SW480 (cell line): ENCODE data around the gene LSAMP.
"Not testable (repeated sequence)": the region's sequence is repeated elsewhere in the genome, so short reads cannot be mapped to it uniquely, and the experiment has no call there.

Source experiments
- DNase-seq: peaks from one replicate; pipeline ENCODE4 v3.0.0-alpha.2; 2016; ENCODE audit warnings: low spot score

LSAMP gene

GRCh38 chr3:116238846-116239565 is 206.3 kb downstream of the LSAMP start:
- no peak for DNase-seq

GRCh38 chr3:116233711-116234357 is 211.5 kb downstream of the LSAMP start:
- DNase-seq, result no peak

GRCh38 chr3:116230431-116231020 is 214.8 kb downstream of the LSAMP start:
- no peak for DNase-seq

- DNase-seq, result no peak
Measured at GRCh38 chr3:116226266-116226665, 219.0 kb downstream of the LSAMP start.

- DNase-seq, result no peak
Measured at GRCh38 chr3:116216761-116217160, 228.5 kb downstream of the LSAMP start.

- no peak for DNase-seq
Measured at GRCh38 chr3:116211901-116212300, 233.4 kb downstream of the LSAMP start.

GRCh38 chr3:116208830-116209229 is 236.5 kb downstream of the LSAMP start:
- not testable (repeated sequence) for DNase-seq

GRCh38 chr3:116200956-116201690 is 244.2 kb downstream of the LSAMP start:
- no peak for DNase-seq

- DNase-seq, result no peak
Measured at GRCh38 chr3:116199063-116199462, 246.2 kb downstream of the LSAMP start.

- no peak for DNase-seq
Measured at GRCh38 chr3:116198087-116198486, 247.2 kb downstream of the LSAMP start.

- no peak for DNase-seq
Measured at GRCh38 chr3:116192464-116192863, 252.8 kb downstream of the LSAMP start.

GRCh38 chr3:116191409-116191808 is 253.9 kb downstream of the LSAMP start:
- no peak for DNase-seq

GRCh38 chr3:116190095-116190494 is 255.2 kb downstream of the LSAMP start:
- no peak for DNase-seq

GRCh38 chr3:116188231-116188785 is 257.0 kb downstream of the LSAMP start:
- no peak for DNase-seq

GRCh38 chr3:116186049-116186448 is 259.2 kb downstream of the LSAMP start:
- DNase-seq, result no peak

GRCh38 chr3:116181159-116181558 is 264.1 kb downstream of the LSAMP start:
- no peak for DNase-seq

GRCh38 chr3:116179091-116179490 is 266.2 kb downstream of the LSAMP start:
- no peak for DNase-seq

GRCh38 chr3:116176974-116177555 is 268.2 kb downstream of the LSAMP start:
- DNase-seq, result no peak

GRCh38 chr3:116166121-116166520 is 279.2 kb downstream of the LSAMP start:
- no peak for DNase-seq

- DNase-seq, result no peak
Measured at GRCh38 chr3:116165641-116166040, 279.6 kb downstream of the LSAMP start.

GRCh38 chr3:116165135-116165534 is 280.2 kb downstream of the LSAMP start:
- DNase-seq, result no peak

GRCh38 chr3:116164039-116164438 is 281.2 kb downstream of the LSAMP start:
- no peak for DNase-seq
